Measurements from ENCODE around the gene STAT1.

DNA sequence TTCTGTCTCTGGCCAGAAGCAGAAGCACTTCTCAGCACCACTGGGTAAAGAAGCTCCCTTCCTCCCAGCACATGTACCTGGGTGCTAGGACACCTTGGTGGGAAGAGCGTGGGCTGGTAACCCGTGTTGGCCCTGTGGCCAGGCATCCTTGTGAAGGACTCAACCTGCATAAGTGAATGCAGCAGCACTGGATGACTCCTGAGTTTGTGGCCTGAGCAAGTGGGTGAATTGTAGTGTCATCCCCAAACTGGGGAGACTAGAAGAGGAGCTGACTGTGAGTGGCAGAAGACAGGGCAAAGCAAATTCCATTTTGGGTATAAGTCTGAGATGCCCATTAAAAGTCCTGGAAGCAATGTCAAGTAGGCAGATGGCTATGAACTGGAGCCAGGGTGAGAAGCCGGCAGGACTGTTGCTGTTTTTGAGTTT lies 63.4 kb downstream of the STAT1 start:
- no peak for TF ChIP-seq CTCF (tag by site-specific recombination; IDR thresholded peaks at IDR 0.05)
- no peak for TF ChIP-seq HOXA7 (CRISPR knock-in tag; IDR thresholded peaks at IDR 0.05; ENCODE audit: borderline replicate concordance)
- TF ChIP-seq, protein P1, sequence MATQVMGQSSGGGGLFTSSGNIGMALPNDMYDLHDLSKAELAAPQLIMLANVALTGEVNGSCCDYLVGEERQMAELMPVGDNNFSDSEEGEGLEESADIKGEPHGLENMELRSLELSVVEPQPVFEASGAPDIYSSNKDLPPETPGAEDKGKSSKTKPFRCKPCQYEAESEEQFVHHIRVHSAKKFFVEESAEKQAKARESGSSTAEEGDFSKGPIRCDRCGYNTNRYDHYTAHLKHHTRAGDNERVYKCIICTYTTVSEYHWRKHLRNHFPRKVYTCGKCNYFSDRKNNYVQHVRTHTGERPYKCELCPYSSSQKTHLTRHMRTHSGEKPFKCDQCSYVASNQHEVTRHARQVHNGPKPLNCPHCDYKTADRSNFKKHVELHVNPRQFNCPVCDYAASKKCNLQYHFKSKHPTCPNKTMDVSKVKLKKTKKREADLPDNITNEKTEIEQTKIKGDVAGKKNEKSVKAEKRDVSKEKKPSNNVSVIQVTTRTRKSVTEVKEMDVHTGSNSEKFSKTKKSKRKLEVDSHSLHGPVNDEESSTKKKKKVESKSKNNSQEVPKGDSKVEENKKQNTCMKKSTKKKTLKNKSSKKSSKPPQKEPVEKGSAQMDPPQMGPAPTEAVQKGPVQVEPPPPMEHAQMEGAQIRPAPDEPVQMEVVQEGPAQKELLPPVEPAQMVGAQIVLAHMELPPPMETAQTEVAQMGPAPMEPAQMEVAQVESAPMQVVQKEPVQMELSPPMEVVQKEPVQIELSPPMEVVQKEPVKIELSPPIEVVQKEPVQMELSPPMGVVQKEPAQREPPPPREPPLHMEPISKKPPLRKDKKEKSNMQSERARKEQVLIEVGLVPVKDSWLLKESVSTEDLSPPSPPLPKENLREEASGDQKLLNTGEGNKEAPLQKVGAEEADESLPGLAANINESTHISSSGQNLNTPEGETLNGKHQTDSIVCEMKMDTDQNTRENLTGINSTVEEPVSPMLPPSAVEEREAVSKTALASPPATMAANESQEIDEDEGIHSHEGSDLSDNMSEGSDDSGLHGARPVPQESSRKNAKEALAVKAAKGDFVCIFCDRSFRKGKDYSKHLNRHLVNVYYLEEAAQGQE (tag by site-specific recombination; IDR thresholded peaks at IDR 0.05): no peak
- no peak for TF ChIP-seq YY1 (tag by site-specific recombination; IDR thresholded peaks at IDR 0.05)
- TF ChIP-seq ZNF24 (tag by site-specific recombination; IDR thresholded peaks at IDR 0.05): no peak
- TF ChIP-seq ZBTB10 (tag by site-specific recombination; IDR thresholded peaks at IDR 0.05): no peak
- TF ChIP-seq, protein P2, sequence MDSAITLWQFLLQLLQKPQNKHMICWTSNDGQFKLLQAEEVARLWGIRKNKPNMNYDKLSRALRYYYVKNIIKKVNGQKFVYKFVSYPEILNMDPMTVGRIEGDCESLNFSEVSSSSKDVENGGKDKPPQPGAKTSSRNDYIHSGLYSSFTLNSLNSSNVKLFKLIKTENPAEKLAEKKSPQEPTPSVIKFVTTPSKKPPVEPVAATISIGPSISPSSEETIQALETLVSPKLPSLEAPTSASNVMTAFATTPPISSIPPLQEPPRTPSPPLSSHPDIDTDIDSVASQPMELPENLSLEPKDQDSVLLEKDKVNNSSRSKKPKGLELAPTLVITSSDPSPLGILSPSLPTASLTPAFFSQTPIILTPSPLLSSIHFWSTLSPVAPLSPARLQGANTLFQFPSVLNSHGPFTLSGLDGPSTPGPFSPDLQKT (IDR thresholded peaks at IDR 0.05; ENCODE audit: borderline replicate concordance, low read depth, low read length): no peak
- no peak for TF ChIP-seq PRDM1 (tag by site-specific recombination; IDR thresholded peaks at IDR 0.05)
- TF ChIP-seq ZNF133 (tag by site-specific recombination; IDR thresholded peaks at IDR 0.05): no peak
- TF ChIP-seq ZNF350 (tag by site-specific recombination; IDR thresholded peaks at IDR 0.05): no peak
- no peak for TF ChIP-seq ZNF76 (tag by site-specific recombination; IDR thresholded peaks at IDR 0.05; ENCODE audit: borderline replicate concordance, low read depth)

Data from HEK293 (cell line).